A673 (cell line): ENCODE data around the gene PCDHGB2.

Experiments
- EZH2 ChIP-seq: fragments of 200-600 bp; sonication (generic); IDR thresholded peaks from 2 replicates; pipeline ENCODE4 v1.6.1; 2017; ENCODE audit warnings: borderline replicate concordance, low read depth, mild to moderate bottlenecking, mixed read lengths, antibody characterized with exemption, low read length; ENCODE audit not compliant: poor library complexity, severe bottlenecking
- TF ChIP-seq, protein P1 (sequence below): fragments of 300-800, 200-600 bp; sonication (generic); conservative IDR thresholded peaks from 2 replicates; pipeline ENCODE4 v1.5.1; 2017; ENCODE audit warnings: low read depth, mild to moderate bottlenecking, antibody characterized with exemption, low read length, moderate library complexity, mixed read lengths

DNA sequence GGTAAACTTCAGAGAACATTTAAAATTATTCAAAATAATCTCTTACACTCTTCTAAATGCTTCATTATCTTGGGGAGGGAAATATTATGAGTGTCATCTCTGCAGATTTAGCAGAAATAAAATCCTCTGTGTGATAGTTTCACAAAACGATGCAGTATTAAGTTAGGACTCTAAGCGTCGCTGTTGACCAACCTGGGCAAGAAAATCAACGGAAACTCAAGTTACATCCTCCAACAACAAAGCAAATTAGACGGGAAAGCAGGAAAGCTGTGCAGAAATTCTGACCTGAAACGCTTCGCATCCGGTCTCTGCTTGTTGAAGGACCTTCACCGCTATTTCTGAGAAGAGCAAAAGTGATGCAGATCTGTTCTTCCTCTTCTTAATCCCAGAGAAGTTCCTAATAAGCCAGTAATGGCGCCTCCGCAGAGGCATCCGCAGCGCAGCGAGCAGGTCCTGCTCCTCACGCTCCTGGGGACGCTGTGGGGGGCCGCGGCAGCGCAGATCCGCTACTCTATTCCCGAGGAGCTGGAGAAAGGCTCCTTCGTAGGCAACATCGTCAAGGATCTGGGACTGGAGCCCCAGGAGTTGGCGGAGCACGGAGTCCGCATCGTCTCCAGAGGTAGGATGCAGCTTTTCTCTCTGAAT is 14.0 kb downstream of the PCDHGB2 start, which contains the start of gene PCDHGA6:
- TF ChIP-seq EZH2: no peak
- TF ChIP-seq, protein P1, sequence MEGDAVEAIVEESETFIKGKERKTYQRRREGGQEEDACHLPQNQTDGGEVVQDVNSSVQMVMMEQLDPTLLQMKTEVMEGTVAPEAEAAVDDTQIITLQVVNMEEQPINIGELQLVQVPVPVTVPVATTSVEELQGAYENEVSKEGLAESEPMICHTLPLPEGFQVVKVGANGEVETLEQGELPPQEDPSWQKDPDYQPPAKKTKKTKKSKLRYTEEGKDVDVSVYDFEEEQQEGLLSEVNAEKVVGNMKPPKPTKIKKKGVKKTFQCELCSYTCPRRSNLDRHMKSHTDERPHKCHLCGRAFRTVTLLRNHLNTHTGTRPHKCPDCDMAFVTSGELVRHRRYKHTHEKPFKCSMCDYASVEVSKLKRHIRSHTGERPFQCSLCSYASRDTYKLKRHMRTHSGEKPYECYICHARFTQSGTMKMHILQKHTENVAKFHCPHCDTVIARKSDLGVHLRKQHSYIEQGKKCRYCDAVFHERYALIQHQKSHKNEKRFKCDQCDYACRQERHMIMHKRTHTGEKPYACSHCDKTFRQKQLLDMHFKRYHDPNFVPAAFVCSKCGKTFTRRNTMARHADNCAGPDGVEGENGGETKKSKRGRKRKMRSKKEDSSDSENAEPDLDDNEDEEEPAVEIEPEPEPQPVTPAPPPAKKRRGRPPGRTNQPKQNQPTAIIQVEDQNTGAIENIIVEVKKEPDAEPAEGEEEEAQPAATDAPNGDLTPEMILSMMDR: peak; percentile 69
